ENCODE results near the gene PDE4D. TPM values are rescaled to one million over a fixed set of nuclear protein-coding genes. Genes with fewer than 3 reads are reported as not detected.

The PDE4D gene
- total RNA-seq, 1 donor from 2014 or later, result 85.8 TPM

- intact Hi-C loops (cut with DNase I), result no loop called here
- TF ChIP-seq, protein P1, sequence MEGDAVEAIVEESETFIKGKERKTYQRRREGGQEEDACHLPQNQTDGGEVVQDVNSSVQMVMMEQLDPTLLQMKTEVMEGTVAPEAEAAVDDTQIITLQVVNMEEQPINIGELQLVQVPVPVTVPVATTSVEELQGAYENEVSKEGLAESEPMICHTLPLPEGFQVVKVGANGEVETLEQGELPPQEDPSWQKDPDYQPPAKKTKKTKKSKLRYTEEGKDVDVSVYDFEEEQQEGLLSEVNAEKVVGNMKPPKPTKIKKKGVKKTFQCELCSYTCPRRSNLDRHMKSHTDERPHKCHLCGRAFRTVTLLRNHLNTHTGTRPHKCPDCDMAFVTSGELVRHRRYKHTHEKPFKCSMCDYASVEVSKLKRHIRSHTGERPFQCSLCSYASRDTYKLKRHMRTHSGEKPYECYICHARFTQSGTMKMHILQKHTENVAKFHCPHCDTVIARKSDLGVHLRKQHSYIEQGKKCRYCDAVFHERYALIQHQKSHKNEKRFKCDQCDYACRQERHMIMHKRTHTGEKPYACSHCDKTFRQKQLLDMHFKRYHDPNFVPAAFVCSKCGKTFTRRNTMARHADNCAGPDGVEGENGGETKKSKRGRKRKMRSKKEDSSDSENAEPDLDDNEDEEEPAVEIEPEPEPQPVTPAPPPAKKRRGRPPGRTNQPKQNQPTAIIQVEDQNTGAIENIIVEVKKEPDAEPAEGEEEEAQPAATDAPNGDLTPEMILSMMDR (IDR thresholded peaks at IDR 0.05), result no peak
Observed at GRCh38 chr5:58974601-58975000, 918.9 kb downstream of the PDE4D start.

DNA sequence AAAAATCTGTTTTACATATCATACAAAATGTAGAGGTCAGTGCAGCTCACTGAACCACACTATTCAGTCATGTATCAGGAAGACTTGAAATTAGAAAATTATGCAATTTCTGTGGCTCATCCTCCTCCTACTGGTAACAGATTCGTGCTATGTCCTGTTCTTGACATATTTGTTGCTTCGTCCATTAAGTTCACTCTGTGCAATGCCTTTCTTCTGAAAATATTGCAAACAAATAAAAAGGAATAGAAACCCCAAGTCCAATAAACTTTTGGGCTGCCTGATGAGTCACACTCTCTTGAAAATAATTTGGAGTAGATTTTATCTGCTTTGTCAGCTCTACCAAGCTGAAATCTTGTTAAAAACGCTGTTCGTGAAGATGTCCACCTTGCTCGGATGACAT, 919.4 kb downstream of the PDE4D start:
- ATAC-seq (no peak), DNase-seq (no peak)
- no peaks in the 10 kb centered on the region for H3K9me3 ChIP-seq
- TF ChIP-seq, protein P1 (IDR thresholded peaks at IDR 0.05), result no peak
- no peak overlapping the region for H3K27ac ChIP-seq
- no peaks in the 10 kb centered on the region for H3K4me1 ChIP-seq
- no peak overlapping the region for H3K4me3 ChIP-seq
- H3K36me3 ChIP-seq, result peaks cover 36% of the 10 kb centered on the region
- intact Hi-C loops (cut with DNase I), result no loop called here
- no peaks in the 10 kb centered on the region for H3K27me3 ChIP-seq

More at GRCh38 chr5:58974601-58975000, 918.9 kb downstream of the PDE4D start:
- Histone ChIP-seq H3K9me3 (no peaks in the 10 kb centered on the region), H3K27ac (no peak overlapping the region), H3K36me3 (peaks cover 42% of the 10 kb centered on the region), H3K4me1 (no peaks in the 10 kb centered on the region), H3K4me3 (no peak overlapping the region), H3K27me3 (no peaks in the 10 kb centered on the region)
- ATAC-seq (no peak), DNase-seq (no peak)

DNA sequence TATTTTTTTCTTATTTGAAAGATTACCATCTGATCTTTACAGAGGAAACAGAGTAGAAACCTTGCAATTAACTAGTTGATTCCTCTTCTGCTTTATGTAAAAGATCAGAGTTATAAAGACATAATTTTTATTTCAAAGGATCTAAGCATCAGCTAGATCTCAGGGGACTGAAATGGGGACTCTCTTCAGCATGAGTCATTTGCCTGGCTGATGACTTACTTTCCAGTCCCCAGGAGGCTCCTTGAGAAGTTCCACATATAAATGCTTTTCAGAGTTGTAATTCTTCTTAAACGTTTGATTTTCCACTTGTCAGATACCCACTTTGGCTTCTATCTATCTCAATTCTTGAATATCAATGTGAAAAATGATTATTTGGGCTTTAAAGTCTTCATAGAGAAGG, 921.2 kb downstream of the PDE4D start:
- Histone ChIP-seq H3K4me3 (no peak overlapping the region), H3K9me3 (no peaks in the 10 kb centered on the region), H3K36me3 (peaks cover 25% of the 10 kb centered on the region), H3K27ac (no peak overlapping the region), H3K4me1 (no peaks in the 10 kb centered on the region), H3K27me3 (no peaks in the 10 kb centered on the region)
- TF ChIP-seq, protein P1 (IDR thresholded peaks at IDR 0.05), result no peak
- intact Hi-C loops (cut with DNase I), result no loop called here
- DNase-seq, result no peak
- no peak for ATAC-seq

- no peak for ATAC-seq
- Histone ChIP-seq H3K9me3 (no peaks in the 10 kb centered on the region), H3K4me3 (no peak overlapping the region), H3K4me1 (no peaks in the 10 kb centered on the region), H3K27me3 (no peaks in the 10 kb centered on the region), H3K27ac (no peak overlapping the region), H3K36me3 (peaks cover 16% of the 10 kb centered on the region)
- TF ChIP-seq, protein P1 (IDR thresholded peaks at IDR 0.05), result no peak
- intact Hi-C loops (cut with DNase I), result no loop called here
- DNase-seq, result no peak
Observed at GRCh38 chr5:58970766-58971165, 922.8 kb downstream of the PDE4D start.

- no peak overlapping the region for H3K4me3 ChIP-seq
- DNase-seq (no peak), ATAC-seq (no peak)
- H3K27me3 ChIP-seq, result no peaks in the 10 kb centered on the region
- intact Hi-C loops (cut with DNase I), result no loop called here
- no peak overlapping the region for H3K27ac ChIP-seq
- H3K9me3 ChIP-seq, result no peaks in the 10 kb centered on the region
- H3K36me3 ChIP-seq, result peaks cover 7% of the 10 kb centered on the region
- TF ChIP-seq, protein P1 (IDR thresholded peaks at IDR 0.05), result no peak
- H3K4me1 ChIP-seq, result no peaks in the 10 kb centered on the region
Observed at GRCh38 chr5:58969795-58970194, 923.7 kb downstream of the PDE4D start.

- Histone ChIP-seq H3K36me3 (peaks cover 2% of the 10 kb centered on the region), H3K4me3 (no peak overlapping the region), H3K27me3 (no peaks in the 10 kb centered on the region), H3K4me1 (no peaks in the 10 kb centered on the region), H3K27ac (no peak overlapping the region), H3K9me3 (no peaks in the 10 kb centered on the region)
- DNase-seq, result no peak
- intact Hi-C loops (cut with DNase I), result no loop called here
- ATAC-seq, result no peak
- TF ChIP-seq, protein P1 (IDR thresholded peaks at IDR 0.05), result no peak
Observed at GRCh38 chr5:58969253-58969652, 924.3 kb downstream of the PDE4D start.

All from upper lobe of right lung (tissue), 1 donor.